Measurements from ENCODE around the gene EFCAB3. TPM values are rescaled to one million over a fixed set of nuclear protein-coding genes. Genes with fewer than 3 reads are reported as not detected.
A peak's percentile ranks its signal among the peaks of the same experiment; 100 is the strongest.
"Not testable (repeated sequence)": the region's sequence is repeated elsewhere in the genome, so short reads cannot be mapped to it uniquely, and the experiment has no call there.

EFCAB3 gene
- polyA plus RNA-seq, 1 donor from 2014 or later = not detected

- H3K4me3 Mint-ChIP-seq, H3K9me3 Mint-ChIP-seq, H3K27ac Mint-ChIP-seq, H3K27me3 Mint-ChIP-seq, H3K4me1 Mint-ChIP-seq, H3K36me3 Mint-ChIP-seq: not testable (repeated sequence)
These were observed 65.4 kb downstream of the EFCAB3 start for GRCh38 chr17:62445791-62446190.

GRCh38 chr17:62452195-62452594 lies 71.8 kb downstream of the EFCAB3 start:
- H3K27me3 Mint-ChIP-seq, H3K36me3 Mint-ChIP-seq, H3K9me3 Mint-ChIP-seq: not testable (repeated sequence)
- Mint-ChIP-seq H3K27ac (peak overlapping the region; percentile 73 to 89 (median 79)), H3K4me1 (peaks cover 14 to 24% (median 17%) of the 10 kb centered on the region in 3 donors), H3K4me3 (peak overlapping the region in 3 of 4 donors; percentile 8 to 80 (median 73))

GRCh38 chr17:62453041-62453440 lies 72.7 kb downstream of the EFCAB3 start:
- H3K4me1 Mint-ChIP-seq = peaks cover 17 to 24% (median 21%) of the 10 kb centered on the region in 3 donors
- H3K4me3 Mint-ChIP-seq = peak overlapping the region in 2 of 4 donors; percentile 65 to 75
- H3K36me3 Mint-ChIP-seq, H3K9me3 Mint-ChIP-seq, H3K27me3 Mint-ChIP-seq: not testable (repeated sequence)
- peak overlapping the region; percentile 67 to 92 (median 79) for H3K27ac Mint-ChIP-seq

- not testable (repeated sequence) for H3K27me3 Mint-ChIP-seq, H3K36me3 Mint-ChIP-seq, H3K9me3 Mint-ChIP-seq
- Mint-ChIP-seq H3K4me3 (peak overlapping the region; percentile 42 to 84 (median 68)), H3K4me1 (peaks cover 23 to 29% (median 27%) of the 10 kb centered on the region in 3 donors), H3K27ac (peak overlapping the region; percentile 67 to 92 (median 79))
These were observed 73.3 kb downstream of the EFCAB3 start for GRCh38 chr17:62453656-62454055.

GRCh38 chr17:62454111-62454510 lies 73.8 kb downstream of the EFCAB3 start:
- Mint-ChIP-seq H3K4me1 (peaks cover 24 to 33% (median 29%) of the 10 kb centered on the region in 3 donors), H3K4me3 (peak overlapping the region; percentile 42 to 84 (median 68)), H3K27ac (peak overlapping the region; percentile 67 to 92 (median 79))
- H3K9me3 Mint-ChIP-seq, H3K27me3 Mint-ChIP-seq, H3K36me3 Mint-ChIP-seq: not testable (repeated sequence)

GRCh38 chr17:62456016-62456415 lies 75.7 kb downstream of the EFCAB3 start:
- H3K9me3 Mint-ChIP-seq = no peaks in the 10 kb centered on the region
- no peaks in the 10 kb centered on the region for H3K36me3 Mint-ChIP-seq
- no peaks in the 10 kb centered on the region for H3K27me3 Mint-ChIP-seq
- peak overlapping the region in 1 of 4 donors; percentile 60 for H3K4me3 Mint-ChIP-seq
- peak overlapping the region in 2 of 3 donors; percentile 13 to 58 for H3K27ac Mint-ChIP-seq
- peaks cover 26 to 34% (median 33%) of the 10 kb centered on the region in 3 donors for H3K4me1 Mint-ChIP-seq

- H3K36me3 Mint-ChIP-seq, H3K9me3 Mint-ChIP-seq, H3K27me3 Mint-ChIP-seq: not testable (repeated sequence)
- Mint-ChIP-seq H3K4me1 (peaks cover 21 to 30% (median 25%) of the 10 kb centered on the region in 3 donors), H3K27ac (peak overlapping the region; percentile 90 to 93 (median 92)), H3K4me3 (peak overlapping the region; percentile 82 to 97 (median 94))
These were observed 78.1 kb downstream of the EFCAB3 start for GRCh38 chr17:62458483-62458882.

- H3K36me3 Mint-ChIP-seq, H3K4me1 Mint-ChIP-seq, H3K4me3 Mint-ChIP-seq, H3K27ac Mint-ChIP-seq, H3K27me3 Mint-ChIP-seq, H3K9me3 Mint-ChIP-seq: not testable (repeated sequence)
These were observed 84.1 kb downstream of the EFCAB3 start for GRCh38 chr17:62464422-62464821.

- H3K4me3 Mint-ChIP-seq, H3K27me3 Mint-ChIP-seq, H3K9me3 Mint-ChIP-seq, H3K36me3 Mint-ChIP-seq, H3K4me1 Mint-ChIP-seq, H3K27ac Mint-ChIP-seq: not testable (repeated sequence)
These were observed 84.9 kb downstream of the EFCAB3 start for GRCh38 chr17:62465271-62465670.

Other genes starting within 250 kb of the EFCAB3 start
- gene METTL2A, start 43.3 kb downstream of the EFCAB3 start, polyA plus RNA-seq = 18.4 TPM
- 12.1 TPM for gene TLK2, start 98.3 kb downstream of the EFCAB3 start, polyA plus RNA-seq
- 0.24 TPM for gene MRC2, start 247.1 kb downstream of the EFCAB3 start, polyA plus RNA-seq

Measured in IgD-negative memory B cell (primary cell).